Activated CD4-positive, alpha-beta T cell treated with anti-CD3 and anti-CD28 coated beads, Interleukin-2, Interleukin-6, amounts not matched to agents 100 ng/mL and 50 ng/mL, durations not matched to agents 16 hours and 8 hours (primary cell): ENCODE data around the gene HDHD5.
"Not testable (repeated sequence)": the region's sequence is repeated elsewhere in the genome, so short reads cannot be mapped to it uniquely, and the experiment has no call there.

Experiments used
- DNase-seq: peaks from one replicate; pipeline ENCODE4 v3.0.0-alpha.2; 2020

HDHD5 gene

DNA sequence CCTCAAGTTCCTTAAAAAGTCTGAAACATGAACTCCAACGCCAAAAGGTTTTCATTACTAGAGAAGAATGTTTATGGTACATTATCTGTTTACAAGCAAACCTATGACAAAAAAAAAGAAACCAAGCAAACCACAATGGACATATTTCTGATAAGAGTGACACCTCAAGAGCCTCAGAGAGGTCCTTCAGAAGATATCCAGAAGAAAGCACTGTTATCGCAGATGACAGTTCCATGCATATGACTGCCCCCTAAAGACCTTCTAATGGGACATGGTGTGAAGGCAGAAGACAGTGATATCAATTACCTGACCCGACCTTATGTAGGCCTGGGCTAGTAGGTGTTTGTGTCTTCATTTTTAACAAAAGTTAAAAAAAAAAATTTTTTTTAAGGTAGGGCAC lies 3.1 kb downstream of the HDHD5 start:
- no peak for DNase-seq

- no peak for DNase-seq
Observed at GRCh38 chr22:17152971-17153370, 6.1 kb downstream of the HDHD5 start.

GRCh38 chr22:17152340-17152739 lies 6.7 kb downstream of the HDHD5 start:
- no peak for DNase-seq

GRCh38 chr22:17149076-17149815 lies 9.8 kb downstream of the HDHD5 start:
- no peak for DNase-seq

DNA sequence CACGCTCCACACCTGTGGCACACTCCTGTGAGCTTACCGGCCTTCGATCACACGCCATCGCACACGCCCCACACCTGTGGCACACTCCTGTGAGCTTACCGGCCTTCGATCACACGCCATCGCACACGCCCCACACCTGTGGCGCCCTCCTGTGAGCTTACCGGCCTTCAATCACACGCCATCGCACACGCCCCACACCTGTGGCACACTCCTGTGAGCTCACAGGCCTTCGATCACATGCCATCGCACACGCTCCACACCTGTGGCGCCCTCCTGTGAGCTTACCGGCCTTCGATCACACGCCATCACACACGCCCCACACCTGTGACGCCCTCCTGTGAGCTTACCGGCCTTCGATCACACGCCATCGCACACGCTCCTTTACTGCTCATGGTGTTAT lies 11.6 kb downstream of the HDHD5 start:
- DNase-seq = not testable (repeated sequence)

DNA sequence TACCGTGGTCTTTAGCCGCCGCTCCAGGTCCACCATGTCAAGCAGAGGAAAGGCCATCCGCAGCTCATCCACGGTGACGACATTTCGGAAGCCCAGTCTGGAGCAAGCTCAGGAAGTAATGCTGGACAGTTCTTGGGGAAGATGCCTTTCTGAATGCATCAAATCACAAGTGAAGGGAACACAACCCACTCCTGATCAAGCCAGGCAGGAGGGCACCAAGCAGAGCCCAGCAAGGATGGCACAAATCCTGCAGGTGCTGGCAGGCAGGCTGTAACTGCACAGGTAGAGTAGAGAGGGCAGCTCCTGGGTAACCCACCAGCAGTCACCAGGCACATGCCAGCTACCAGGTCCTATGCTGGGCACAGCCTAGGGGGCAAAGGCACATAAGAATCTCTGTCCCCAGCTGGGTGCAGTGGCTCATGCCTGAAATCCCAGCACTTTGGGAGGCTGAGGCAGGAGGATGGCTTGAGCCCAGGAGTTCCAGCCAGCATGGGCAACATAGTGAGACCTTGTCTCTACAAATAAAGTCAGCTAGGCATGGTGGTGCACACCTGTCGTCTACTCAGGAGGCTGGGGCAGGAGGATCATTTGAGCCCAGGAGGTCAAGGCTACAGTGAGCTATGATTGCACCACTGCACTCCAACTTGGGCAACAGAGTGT lies 13.9 kb downstream of the HDHD5 start:
- DNase-seq = no peak

- DNase-seq = no peak
Observed at GRCh38 chr22:17143826-17144225, 15.3 kb downstream of the HDHD5 start.

GRCh38 chr22:17143101-17143500 lies 16.0 kb downstream of the HDHD5 start:
- no peak for DNase-seq

- no peak for DNase-seq
Observed at GRCh38 chr22:17140826-17141766, 18.0 kb downstream of the HDHD5 start.

DNA sequence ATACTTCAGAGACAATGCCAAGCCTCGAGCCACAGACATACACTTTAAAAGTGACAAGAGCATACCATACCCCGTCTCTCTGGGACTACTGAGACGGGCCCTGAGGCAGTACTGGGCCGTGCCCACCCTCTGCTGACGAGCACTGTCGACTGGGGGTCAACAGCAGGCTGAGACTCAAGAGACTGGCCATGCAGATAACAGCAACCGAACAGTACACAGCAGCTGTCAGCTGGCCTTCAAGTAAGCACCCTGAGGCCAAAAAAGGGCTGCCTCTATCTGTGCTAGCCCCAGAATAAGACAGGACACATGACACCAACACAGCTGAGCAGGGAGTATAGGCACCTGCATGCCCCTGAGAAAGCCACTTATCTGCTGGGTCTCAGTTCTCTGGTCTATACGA lies 19.1 kb downstream of the HDHD5 start:
- DNase-seq = no peak

DNA sequence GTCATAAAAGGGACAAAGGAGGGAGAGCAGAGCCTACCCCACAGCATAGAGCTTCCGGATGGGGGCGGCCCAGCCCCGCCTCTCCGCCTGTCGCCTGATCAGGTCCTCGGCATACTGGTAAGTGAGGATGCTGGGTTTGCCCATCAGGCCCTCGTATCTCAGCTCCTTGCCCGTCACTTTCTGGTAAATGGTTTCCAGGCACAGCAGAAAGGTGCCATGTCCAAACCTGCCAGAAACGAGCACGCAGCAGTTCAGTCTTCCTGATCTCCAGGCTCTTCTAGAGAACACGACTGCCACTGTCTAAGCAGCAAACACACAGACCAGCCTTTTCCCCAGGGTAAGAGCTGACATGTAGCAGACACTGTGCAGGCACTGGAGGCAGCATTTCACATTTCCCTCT lies 20.6 kb downstream of the HDHD5 start:
- no peak for DNase-seq

GRCh38 chr22:17137861-17138425 lies 21.1 kb downstream of the HDHD5 start:
- DNase-seq = no peak

- no peak for DNase-seq
Observed at GRCh38 chr22:17137170-17137569, 21.9 kb downstream of the HDHD5 start.

DNA sequence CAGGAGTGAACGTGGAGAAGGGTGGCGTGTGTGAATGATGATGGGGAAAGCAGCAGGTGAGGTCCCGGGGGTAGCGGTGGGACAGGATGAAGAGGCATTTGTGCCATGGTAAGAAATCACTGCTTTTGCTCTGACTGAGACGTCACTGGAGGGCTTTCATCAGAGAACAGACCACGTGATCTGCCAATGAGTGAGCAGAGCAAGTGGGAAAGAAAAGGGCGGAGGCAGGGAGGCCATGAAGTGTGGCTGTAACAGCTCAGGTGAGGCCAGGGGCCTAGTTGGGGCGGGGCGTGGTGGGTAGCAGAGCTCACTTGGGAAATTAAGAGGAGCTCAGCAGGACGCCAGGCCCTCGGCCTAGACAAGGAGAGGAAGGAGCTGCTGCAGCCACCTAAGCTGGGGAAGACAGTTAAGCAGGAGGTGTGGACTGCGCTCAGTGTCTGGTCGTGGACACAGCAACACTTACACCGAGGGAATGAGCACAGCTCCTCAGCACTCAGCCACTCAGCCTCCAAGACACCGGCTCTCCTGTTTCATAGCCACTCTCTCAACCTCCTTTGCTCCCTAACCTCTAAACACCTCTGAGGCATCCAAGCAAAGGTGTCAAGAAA lies 23.8 kb downstream of the HDHD5 start:
- no peak for DNase-seq

GRCh38 chr22:17133137-17133536 lies 25.9 kb downstream of the HDHD5 start:
- no peak for DNase-seq

- no peak for DNase-seq
Observed at GRCh38 chr22:17132112-17132511, 27.0 kb downstream of the HDHD5 start.

- no peak for DNase-seq
Observed at GRCh38 chr22:17131686-17132085, 27.4 kb downstream of the HDHD5 start.

DNA sequence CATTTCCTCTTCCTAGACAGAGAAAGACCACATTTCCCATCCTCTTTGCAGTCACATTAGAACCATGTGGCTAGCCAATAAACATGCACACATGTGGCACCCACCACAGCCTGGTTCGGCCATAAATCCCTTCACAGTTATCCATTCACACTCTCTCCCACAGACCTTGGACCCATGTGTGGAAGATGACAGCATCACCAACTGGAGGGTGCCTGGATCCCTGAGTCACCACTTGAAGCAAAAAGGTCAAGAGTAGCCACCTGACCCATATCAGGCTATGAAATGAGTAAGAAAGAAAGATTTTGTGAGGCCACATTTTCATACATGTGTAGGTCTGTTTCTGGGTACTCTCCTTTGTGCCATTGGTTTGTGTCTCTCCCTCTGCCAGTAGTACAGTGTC lies 28.9 kb downstream of the HDHD5 start:
- no peak for DNase-seq

DNA sequence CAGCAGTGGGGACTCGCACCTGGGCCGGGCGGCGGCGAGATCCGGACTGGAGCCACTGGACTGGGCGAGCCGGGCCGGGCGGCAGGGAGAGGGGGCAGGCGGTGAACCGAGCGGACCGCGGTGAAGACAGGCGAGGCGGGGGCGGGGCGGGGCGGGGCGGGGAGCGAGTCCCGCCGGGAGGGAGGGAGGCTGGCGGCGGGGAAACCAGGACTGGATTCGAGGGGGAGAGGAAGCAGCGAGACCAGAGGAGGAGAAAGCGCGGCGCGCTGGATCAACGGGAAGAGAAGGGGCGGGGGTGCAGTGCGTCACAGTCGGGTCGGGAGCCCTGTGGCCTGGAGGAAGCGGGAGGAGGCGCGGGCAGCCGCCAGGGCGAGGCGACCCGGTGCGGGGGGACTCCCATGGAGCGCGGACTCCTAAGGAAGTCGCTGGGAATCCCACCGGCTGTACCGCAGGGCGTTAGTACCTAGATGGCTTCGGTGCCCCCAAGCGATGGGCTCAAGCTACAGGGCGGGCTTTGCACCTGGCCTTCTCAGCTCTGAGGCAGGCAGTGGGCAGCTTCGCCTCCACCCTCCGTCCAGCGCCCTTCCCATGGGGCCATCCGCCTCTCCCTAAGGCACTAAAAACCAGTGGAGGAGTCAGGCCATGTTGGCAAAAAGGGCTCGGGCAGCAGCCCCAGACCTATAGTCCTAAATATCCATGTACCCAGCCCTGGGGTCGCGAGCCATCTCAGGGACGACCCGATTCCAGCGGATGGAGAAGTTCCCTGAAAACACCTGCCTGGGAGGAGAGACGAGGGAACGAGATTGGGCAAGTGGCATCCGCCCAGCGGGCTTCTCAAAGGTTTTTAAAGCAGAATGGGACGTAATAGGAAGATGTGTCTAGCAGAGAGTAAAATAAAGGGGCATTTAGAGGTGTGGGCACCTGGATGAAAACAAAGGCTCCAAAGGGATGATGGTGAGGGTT lies 37.6 kb downstream of the HDHD5 start, which contains the start of gene TMEM121B:
Gene TMEM121B (minus strand): TSS at position 128 of the 963 bp plus-strand sequence. CDS start 233 bp downstream, outside the sequence.
- no peak for DNase-seq

GRCh38 chr22:17120711-17121232 lies 38.3 kb downstream of the HDHD5 start:
- DNase-seq = no peak

- DNase-seq = peak; percentile 49
Observed at GRCh38 chr22:17120281-17120680, 38.8 kb downstream of the HDHD5 start.
